Suprapubic skin (tissue), 4 donors: Measurements from ENCODE around the gene CD27. TPM values are rescaled to one million over a fixed set of nuclear protein-coding genes. Genes with fewer than 3 reads are reported as not detected.

ENCODE experiments used
- total RNA-seq, 4 donors: library from RNA; depleted of rRNA; stranded (reverse); fragments of >200 nt; gene quantifications; one replicate each; pipeline ENCODE4 v1.1.0, GENCODE V29; 2016

CD27 gene
- total RNA-seq, 4 donors from 2014 or later = 1.9 TPM; not detected in 3

Other genes with a start within 250 kb of the CD27 start
- gene CD9, start 244.6 kb upstream of the CD27 start, total RNA-seq = 100 to 1,000 TPM; 420 to 548 (median 475) TPM
- 10 to 100 TPM; 12.4 to 29.9 (median 27.8) TPM for gene PLEKHG6, start 134.3 kb upstream of the CD27 start, total RNA-seq
- 100 to 1,000 TPM; 276 to 352 (median 281) TPM for gene TNFRSF1A, start 102.9 kb upstream of the CD27 start, total RNA-seq
- gene SCNN1A, start 69.4 kb upstream of the CD27 start, total RNA-seq = 100 to 1,000 TPM in 1 of 4 donors, 10 to 100 TPM in 3; 74.2 to 143 (median 93.7) TPM
- gene LTBR, start 60.8 kb upstream of the CD27 start, total RNA-seq = 100 to 1,000 TPM; 157 to 297 (median 204) TPM
- 10 to 100 TPM; 10.9 to 25.2 (median 17.7) TPM for gene TAPBPL, start 7.1 kb downstream of the CD27 start, total RNA-seq
- gene VAMP1, start 25.7 kb downstream of the CD27 start, total RNA-seq = 1 to 10 TPM; 2.1 to 5.4 (median 3.7) TPM
- gene MRPL51, start 48.3 kb downstream of the CD27 start, total RNA-seq = 10 to 100 TPM; 28.0 to 42.2 (median 37.9) TPM
- 10 to 100 TPM; 22.6 to 43.2 (median 31.0) TPM for gene NCAPD2, start 49.1 kb downstream of the CD27 start, total RNA-seq
- gene GAPDH, start 89.6 kb downstream of the CD27 start, total RNA-seq = 1,000 to 10,000 TPM; 1,442 to 2,828 (median 1,967) TPM
- gene IFFO1, start 111.1 kb downstream of the CD27 start, total RNA-seq = 1 to 10 TPM; 1.9 to 5.8 (median 4.3) TPM
- 10 to 100 TPM; 34.6 to 62.2 (median 42.3) TPM for gene NOP2, start 123.3 kb downstream of the CD27 start, total RNA-seq
- gene CHD4, start 162.4 kb downstream of the CD27 start, total RNA-seq = 100 to 1,000 TPM; 191 to 258 (median 206) TPM
- 10 to 100 TPM in 1 of 4 donors, 1 to 10 TPM in 3; 5.8 to 15.0 (median 8.8) TPM for gene LPAR5, start 191.0 kb downstream of the CD27 start, total RNA-seq
- gene ACRBP, start 202.5 kb downstream of the CD27 start, total RNA-seq = 1 to 10 TPM in 3 of 4 donors, under 1 TPM in 1; 0.86 to 9.3 (median 1.6) TPM
- 10 to 100 TPM; 53.2 to 85.0 (median 70.6) TPM for gene ING4, start 218.2 kb downstream of the CD27 start, total RNA-seq
- 10 to 100 TPM; 34.5 to 72.0 (median 42.2) TPM for gene ZNF384, start 244.4 kb downstream of the CD27 start, total RNA-seq